Measurements from ENCODE around the gene NTF3.

- TF ChIP-seq POLR2A (IDR thresholded peaks at IDR 0.05) = no peak
- TF ChIP-seq, protein P1, sequence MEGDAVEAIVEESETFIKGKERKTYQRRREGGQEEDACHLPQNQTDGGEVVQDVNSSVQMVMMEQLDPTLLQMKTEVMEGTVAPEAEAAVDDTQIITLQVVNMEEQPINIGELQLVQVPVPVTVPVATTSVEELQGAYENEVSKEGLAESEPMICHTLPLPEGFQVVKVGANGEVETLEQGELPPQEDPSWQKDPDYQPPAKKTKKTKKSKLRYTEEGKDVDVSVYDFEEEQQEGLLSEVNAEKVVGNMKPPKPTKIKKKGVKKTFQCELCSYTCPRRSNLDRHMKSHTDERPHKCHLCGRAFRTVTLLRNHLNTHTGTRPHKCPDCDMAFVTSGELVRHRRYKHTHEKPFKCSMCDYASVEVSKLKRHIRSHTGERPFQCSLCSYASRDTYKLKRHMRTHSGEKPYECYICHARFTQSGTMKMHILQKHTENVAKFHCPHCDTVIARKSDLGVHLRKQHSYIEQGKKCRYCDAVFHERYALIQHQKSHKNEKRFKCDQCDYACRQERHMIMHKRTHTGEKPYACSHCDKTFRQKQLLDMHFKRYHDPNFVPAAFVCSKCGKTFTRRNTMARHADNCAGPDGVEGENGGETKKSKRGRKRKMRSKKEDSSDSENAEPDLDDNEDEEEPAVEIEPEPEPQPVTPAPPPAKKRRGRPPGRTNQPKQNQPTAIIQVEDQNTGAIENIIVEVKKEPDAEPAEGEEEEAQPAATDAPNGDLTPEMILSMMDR (IDR thresholded peaks at IDR 0.05) = no peak
Observed at GRCh38 chr12:5487076-5487475, 55.2 kb downstream of the NTF3 start.

Data from right lobe of liver (tissue), 4 donors.